Panc1 (cell line): Measurements from ENCODE around the gene PPM1M. TPM values are rescaled to one million over a fixed set of nuclear protein-coding genes. Genes with fewer than 3 reads are reported as not detected.

Experiments used
- microRNA-seq: library from miRNA; unstranded; fragments of <30 nt; microRNA quantifications from one replicate; pipeline ENCODE4 v1.1.0, GENCODE V29; 2020; ENCODE audit not compliant: unreplicated experiment
- total RNA-seq: library from RNA; stranded (reverse); gene quantifications from one replicate; pipeline ENCODE4 v1.2.1, GENCODE V29; 2021; ENCODE audit not compliant: unreplicated experiment

PPM1M gene
- total RNA-seq, 1 experiment from 2014 or later = 9.7 TPM

Small RNA genes within 50 kb of the gene (microRNA-seq; reads per million reads assigned to microRNA genes)
- gene MIR135A1 (2.2 reads per million), gene MIRLET7G (39,158 reads per million, percentile 100 among the genes with 10 or more reads in this experiment)

Other genes starting within 250 kb of the PPM1M start
- 696 TPM for gene RPL29, start 249.9 kb upstream of the PPM1M start, total RNA-seq
- 13.1 TPM for gene DUSP7, start 189.2 kb upstream of the PPM1M start, total RNA-seq
- 25.7 TPM for gene POC1A, start 91.3 kb upstream of the PPM1M start, total RNA-seq
- gene ALAS1, start 47.6 kb upstream of the PPM1M start, total RNA-seq = 89.4 TPM
- gene TLR9, start 20.1 kb upstream of the PPM1M start, total RNA-seq = not detected
- 51.9 TPM for gene TWF2, start 6.6 kb upstream of the PPM1M start, total RNA-seq
- gene WDR82, start 32.9 kb downstream of the PPM1M start, total RNA-seq = 57.9 TPM
- gene GLYCTK, start 42.1 kb downstream of the PPM1M start, total RNA-seq = 6.5 TPM
- 2.4 TPM for gene DNAH1, start 70.6 kb downstream of the PPM1M start, total RNA-seq
- gene BAP1, start 164.2 kb downstream of the PPM1M start, total RNA-seq = 69.6 TPM
- gene PHF7, start 164.9 kb downstream of the PPM1M start, total RNA-seq = 12.0 TPM
- gene SEMA3G, start 199.3 kb downstream of the PPM1M start, total RNA-seq = 1.6 TPM
- 5.2 TPM for gene TNNC1, start 208.3 kb downstream of the PPM1M start, total RNA-seq
- gene NISCH, start 209.8 kb downstream of the PPM1M start, total RNA-seq = 63.4 TPM
- gene STAB1, start 249.6 kb downstream of the PPM1M start, total RNA-seq = 0.39 TPM